Erythroblast (primary cell): ENCODE results near the gene GNAI2.

Experiments
- GATA1 ChIP-seq: IDR thresholded peaks from 2 replicates; pipeline ENCODE4 v1.6.1; 2011; ENCODE audit warnings: low read depth, mild to moderate bottlenecking, control low read depth, low read length, moderate library complexity
- POLR2A ChIP-seq: IDR thresholded peaks from 2 replicates; pipeline ENCODE4 v1.6.1; 2011; ENCODE audit warnings: mild to moderate bottlenecking, low read length

DNA sequence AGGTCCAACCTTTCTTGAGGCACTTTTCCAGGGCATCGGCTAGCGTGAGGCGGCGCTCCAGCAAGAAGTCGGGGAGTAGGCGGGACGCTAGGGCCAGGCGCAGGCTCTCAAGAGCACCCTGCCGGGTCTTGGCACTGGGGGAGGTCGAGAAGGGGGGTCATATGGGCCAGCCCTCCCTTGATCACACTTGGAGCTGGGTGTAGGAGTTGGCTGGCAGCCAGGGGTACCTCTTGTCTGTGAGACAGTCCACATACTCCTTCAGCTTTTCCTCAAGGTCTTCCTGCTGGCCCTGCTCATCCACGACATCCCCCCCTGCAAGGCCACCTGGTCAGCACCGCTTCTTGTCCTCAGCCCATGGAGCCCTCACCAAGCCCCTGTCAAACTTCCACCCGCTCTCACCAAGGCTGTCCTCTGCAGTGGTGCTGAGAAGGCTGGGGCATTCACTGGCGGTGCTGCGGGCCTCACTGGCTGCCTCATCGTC lies 54.2 kb downstream of the GNAI2 start:
- TF ChIP-seq POLR2A, result no peak
- no peak for TF ChIP-seq GATA1
